IPS-NIHi7 (cell line): Measurements from ENCODE around the gene PEA15.
A peak's percentile ranks its signal among the peaks of the same experiment; 100 is the strongest.

Source experiments
- DNase-seq: peaks from one replicate; pipeline ENCODE4 v3.0.0; 2012; ENCODE audit warnings: mixed read lengths; ENCODE audit errors: extremely low spot score

PEA15 gene

GRCh38 chr1:160208557-160209320 is 3.6 kb downstream of the PEA15 start:
- no peak for DNase-seq

- no peak for DNase-seq
These were observed 4.3 kb downstream of the PEA15 start for GRCh38 chr1:160209321-160210046.

GRCh38 chr1:160210561-160210960 is 5.4 kb downstream of the PEA15 start:
- no peak for DNase-seq

DNA sequence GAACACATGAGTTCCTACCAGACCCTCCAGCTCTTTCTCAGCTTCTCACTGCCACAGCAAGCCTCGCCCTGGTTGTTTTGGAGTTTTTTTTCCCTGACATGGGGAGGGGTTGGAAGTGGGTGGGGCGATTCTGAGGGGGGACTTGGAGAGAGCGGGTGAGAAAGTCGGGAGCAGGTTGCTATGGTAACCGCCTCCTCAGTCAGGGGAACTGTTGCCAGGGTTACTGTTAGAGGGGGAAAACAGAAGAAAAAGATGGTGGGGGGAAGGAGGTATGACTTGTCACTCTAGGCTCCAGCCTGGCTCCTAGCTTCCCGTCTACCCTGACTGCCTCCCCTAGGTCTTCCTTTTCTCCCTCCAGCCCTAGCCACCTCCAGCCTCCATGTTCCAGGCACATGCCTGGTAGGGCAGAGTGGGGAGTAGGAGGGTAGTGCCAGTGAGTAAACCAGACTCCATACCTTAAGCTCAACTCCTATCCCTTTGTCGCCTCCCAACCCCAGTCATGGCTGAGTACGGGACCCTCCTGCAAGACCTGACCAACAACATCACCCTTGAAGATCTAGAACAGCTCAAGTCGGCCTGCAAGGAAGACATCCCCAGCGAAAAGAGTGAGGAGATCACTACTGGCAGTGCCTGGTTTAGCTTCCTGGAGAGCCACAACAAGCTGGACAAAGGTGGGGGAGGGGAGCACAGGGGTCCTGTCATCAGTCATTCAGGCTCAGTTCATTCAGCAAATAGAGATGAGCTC is 6.0 kb downstream of the PEA15 start:
- DNase-seq = no peak

DNA sequence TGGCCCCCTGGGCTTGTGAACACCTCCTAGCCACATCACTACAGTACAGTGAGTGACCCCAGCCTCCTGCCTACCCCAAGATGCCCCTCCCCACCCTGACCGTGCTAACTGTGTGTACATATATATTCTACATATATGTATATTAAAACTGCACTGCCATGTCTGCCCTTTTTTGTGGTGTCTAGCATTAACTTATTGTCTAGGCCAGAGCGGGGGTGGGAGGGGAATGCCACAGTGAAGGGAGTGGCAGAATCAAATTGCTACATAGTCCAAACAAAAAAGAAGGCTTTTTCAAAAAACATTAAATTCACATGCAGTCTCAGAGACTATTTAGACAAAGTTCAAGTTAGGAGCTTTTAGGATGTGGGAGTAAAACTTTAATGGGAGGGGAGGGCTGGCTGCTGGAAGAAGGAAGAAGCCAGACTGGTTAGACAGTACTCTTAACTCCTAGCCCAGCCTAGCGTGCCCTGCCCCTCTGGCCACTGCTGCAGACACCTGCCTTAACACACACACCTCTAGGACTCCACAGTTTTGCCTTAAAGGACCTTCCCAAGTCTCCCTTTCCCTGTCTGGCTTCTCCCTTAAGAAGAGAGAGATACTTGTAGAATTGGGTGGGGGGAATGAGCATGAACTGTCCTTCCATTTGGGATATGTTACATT is 9.4 kb downstream of the PEA15 start:
- DNase-seq = no peak

GRCh38 chr1:160216301-160216700 is 11.1 kb downstream of the PEA15 start:
- no peak for DNase-seq

- no peak for DNase-seq
These were observed 12.4 kb downstream of the PEA15 start for GRCh38 chr1:160217481-160218051.

DNA sequence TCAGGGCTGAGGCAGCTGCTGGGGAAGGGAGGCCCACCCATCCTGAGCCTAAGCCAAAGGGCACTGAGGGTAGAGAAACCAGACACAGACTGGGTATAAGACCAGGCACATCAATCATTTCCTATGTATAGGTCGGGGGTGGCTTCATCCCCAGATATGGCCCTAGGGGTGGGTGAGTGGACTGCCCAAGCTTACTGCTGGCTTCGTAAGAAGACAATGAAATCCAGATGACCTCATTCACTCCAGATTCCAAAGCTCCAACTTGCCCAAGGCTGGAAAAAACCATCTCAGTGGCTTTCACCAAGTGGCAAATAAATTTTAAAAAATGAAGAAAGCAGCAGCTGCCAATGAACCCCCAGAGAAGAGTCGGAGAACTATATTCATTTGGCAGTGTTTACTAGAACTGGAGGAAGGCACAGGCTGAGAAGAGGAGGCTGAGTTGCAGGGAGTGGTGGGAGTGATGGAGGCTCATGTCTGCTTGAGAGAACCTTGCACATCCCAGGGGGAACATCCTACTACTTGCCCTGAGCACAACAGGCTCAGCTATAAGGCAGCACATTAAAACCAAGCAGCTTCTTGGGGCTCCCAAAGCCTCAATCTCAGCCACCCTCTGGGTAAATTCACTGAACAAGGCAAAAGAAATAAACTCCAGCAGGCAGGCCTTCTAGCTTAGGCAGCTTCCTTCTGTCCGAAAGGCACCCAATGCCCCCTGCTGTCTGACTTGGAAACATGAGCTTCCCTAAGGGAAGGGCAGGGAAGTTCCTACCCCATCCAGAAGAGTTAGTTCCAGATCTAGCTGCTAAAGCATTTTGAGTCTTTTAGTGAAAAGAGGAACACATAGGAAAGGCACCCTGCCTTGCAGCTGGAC is 14.1 kb downstream of the PEA15 start:
- DNase-seq = peak; percentile 77

DNA sequence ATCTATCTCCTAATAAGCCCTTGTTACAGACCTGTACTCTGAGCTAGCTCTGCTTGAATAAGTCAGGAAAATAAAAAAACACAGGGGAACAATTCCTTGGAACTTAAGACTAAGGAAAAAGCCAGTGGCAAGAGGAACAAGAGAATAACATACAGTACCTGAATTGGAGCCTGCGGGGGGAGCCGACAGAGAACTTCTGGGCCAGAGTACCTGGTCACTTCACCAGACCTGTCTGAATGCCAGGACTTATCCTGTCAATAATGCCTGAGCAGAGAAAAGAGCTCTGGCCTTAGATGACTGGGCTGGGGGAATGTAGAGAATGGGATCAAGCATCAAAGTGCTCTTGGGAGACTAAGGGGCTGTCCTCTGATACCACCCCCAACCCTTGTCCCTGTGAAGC is 15.1 kb downstream of the PEA15 start:
- DNase-seq = no peak

DNA sequence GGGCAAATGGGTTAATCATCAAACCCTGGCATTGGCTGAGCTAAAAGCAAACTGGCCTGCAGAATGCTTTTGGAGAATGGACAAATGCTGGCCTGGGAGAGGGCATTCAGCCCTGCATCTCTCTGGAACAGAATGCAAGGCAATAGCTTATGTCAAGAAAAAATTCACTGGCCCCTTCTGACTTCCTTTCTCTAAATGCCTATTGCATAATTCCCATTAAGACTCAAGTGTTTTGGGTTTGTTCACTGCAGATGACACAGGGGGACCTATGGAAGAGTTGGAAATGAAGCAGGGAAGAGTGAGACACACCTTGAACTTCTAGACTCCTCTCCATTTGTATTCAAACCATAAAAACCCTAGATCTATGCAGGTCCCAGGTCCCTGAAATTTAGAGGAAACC is 15.9 kb downstream of the PEA15 start:
- DNase-seq = no peak

DNA sequence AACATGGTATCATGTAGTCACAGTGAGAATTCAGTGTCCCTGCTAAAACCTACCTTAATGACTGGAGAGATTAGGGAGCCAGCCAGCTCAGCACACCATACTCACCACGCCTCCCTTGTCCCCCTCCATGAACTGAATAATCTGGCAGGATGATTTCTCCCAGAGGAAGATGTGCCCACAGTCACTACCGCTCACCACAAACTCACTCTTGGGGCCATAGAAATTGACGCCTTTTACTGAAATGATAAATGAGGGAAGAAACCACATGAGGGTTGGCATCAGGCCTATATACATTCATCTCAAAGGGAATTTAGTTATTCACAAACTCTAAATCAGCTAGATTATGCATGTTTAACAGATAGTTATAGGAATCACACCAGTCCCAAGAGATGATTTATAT is 17.4 kb downstream of the PEA15 start:
- no peak for DNase-seq

GRCh38 chr1:160224606-160225005 is 19.4 kb downstream of the PEA15 start:
- DNase-seq = no peak

GRCh38 chr1:160225345-160225744 is 20.2 kb downstream of the PEA15 start:
- DNase-seq = no peak

DNA sequence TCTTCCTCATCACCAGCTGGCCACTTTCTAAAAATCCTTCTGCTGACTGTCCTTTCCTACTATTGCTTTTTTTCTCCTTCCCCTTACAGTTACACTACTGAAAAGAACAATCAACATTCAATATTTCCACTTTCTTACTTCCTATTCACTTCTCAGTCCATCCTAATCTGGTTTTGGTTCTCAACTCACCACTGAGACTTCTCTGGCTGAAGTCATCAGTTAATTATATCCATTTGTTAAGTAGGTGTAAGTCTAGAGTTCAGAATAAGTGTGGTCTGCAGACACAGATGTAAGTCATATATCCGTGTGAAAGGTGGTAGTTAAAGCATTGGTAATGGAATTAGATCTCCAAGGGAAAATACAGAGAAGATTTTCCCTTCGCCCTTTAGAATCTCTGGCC is 21.4 kb downstream of the PEA15 start:
- no peak for DNase-seq

GRCh38 chr1:160227034-160227433 is 21.9 kb downstream of the PEA15 start:
- no peak for DNase-seq

GRCh38 chr1:160227561-160227960 is 22.4 kb downstream of the PEA15 start:
- no peak for DNase-seq

DNA sequence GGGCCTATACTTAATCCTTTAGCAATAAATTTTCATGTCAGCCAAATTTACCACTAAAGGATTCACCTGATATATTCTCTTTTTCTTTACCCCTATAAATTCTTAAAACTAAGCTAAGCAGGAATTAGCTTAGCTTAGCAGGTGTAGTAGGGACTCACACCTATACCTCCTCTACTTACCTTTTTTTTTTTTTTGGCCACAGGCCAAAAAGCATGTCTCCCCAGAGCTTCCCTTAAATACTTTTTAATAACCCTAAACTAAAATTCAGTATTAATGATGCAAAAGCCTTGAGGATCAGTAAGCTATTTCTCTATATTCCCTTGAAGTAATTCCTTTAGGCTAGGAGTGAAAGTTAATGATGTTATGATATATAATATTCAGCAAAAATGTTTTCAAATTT is 23.2 kb downstream of the PEA15 start:
- DNase-seq = no peak

DNA sequence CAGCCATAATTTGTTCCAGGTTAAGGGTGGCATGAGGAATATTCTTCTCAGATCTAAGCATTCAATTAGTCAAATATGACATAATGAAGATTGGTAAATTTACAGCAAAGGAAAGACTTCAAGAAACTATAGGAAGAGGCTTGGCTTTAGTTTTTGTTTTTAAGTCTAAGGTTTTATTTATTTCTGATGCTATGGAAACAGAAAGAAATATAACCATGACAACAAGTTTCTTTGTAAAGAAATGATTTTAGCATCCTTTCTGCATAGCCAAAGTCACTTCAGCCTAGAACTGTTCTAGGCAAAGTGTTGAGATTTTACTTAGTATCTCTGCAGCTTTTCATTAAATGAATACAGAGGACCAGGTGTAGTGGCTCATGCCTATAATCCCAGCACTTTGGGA is 27.7 kb downstream of the PEA15 start:
- DNase-seq = no peak

- no peak for DNase-seq
These were observed 31.6 kb downstream of the PEA15 start for GRCh38 chr1:160236806-160237205.

DNA sequence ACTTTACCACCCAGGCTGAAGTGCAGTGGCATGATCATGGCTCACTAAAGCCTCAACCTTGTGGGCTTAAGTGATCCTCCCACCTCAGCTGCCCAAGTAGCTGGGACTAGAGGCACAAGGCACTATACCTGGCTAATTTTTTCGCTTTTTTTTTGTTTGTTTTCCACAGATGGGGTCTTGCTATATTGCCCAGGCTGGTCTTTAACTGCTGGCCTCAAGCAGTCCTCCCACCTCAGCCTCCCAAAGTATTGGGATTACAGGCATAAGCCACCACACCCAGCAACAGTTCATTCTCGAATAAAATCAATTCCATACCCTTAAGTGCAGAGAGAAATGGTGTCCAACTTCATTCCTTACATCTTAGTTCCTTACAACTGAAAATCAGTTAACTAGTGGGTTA is 32.4 kb downstream of the PEA15 start:
- no peak for DNase-seq

DNA sequence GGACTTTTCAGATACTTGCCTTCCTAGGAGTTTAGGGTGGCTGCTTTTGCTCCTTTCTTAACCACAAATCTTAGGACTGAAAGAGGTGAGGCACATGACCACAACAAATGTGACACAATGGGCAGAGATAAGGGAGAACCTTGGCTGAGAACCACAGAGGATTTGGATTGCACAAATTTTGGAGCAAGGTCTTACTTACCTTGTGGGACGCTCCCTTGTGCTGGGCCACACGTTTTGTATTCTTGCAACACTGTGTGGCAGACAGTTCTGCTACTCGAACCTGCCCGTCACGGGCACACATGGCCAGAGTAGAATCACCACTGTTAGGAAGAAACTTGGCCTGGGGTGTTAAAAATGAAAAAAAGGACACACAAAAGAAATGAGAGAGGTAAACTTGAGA is 33.2 kb downstream of the PEA15 start:
- no peak for DNase-seq
